Cardiac fibroblast (primary cell): ENCODE measurements around the gene CHMP2B.

ENCODE experiments used
- DNase-seq, 2 donors: peaks; one replicate each; pipeline versions ENCODE4 v3.0.0 to v3.0.0-alpha.2; 2010; ENCODE audit warnings: low read depth in 2 of 2
- H3K4me3 ChIP-seq, 2 donors: replicated peaks in 1 of 2; 1 replicate in 1 of 2; 2 replicates in 1 of 2; pipeline ENCODE4 v1.5.1; 2011; ENCODE audit warnings: low read depth in 2 of 2, low read length in 2 of 2, mild to moderate bottlenecking in 2 of 2, moderate library complexity in 1 of 2
- CTCF ChIP-seq: IDR thresholded peaks from one replicate; pipeline ENCODE4 v1.5.1; 2011; ENCODE audit warnings: low read depth, mild to moderate bottlenecking, low read length, inconsistent platforms

CHMP2B gene

GRCh38 chr3:87191641-87192040, 35.5 kb upstream of the CHMP2B start:
- no peak for TF ChIP-seq CTCF
- H3K4me3 ChIP-seq, result no peak overlapping the region
- peak in 1 of 2 donors; percentile 14 for DNase-seq

DNA sequence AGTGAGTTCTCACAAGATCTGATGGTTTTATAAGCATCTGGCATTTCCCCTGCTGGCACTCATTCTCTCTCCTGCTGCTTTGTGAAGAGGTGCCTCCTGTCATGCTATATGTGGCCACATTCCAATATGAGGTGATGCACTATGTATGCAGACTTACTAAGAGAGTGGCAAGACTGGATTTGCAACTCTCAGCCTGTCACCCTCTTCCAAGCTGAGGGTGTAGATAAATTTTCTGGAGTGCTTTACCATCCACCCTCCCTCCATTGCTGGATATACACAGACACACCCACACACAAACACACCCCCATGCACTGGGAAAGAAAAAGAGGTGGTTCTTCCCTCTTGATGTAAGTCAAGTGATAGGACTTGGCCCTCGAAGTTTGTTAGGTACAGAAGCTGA, 30.2 kb upstream of the CHMP2B start:
- no peak for TF ChIP-seq CTCF
- no peak for DNase-seq
- H3K4me3 ChIP-seq, result no peak overlapping the region

- no peak overlapping the region for H3K4me3 ChIP-seq
- no peak for DNase-seq
- no peak for TF ChIP-seq CTCF
These were observed 29.6 kb upstream of the CHMP2B start for GRCh38 chr3:87197531-87197930.

DNA sequence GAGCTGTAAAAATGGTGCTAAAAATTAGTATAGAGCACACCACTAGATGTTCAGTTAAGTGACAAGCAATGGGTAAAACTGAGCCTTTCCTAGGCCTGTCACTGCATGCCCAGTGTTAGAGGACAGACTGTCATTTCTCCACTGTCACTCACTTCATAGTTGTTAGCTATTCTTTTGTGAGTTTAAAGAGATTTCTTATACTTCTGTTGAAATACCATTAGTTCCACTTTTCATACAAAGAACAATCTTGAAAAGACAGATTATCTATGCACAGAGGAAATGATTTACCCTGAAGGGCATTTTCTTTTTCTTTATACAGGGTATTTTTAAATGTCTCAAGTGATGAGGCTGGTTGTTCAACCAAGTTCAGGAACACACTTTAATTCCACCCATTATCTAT, 28.3 kb upstream of the CHMP2B start:
- DNase-seq, result no peak
- TF ChIP-seq CTCF, result no peak
- no peak overlapping the region for H3K4me3 ChIP-seq

GRCh38 chr3:87199628-87200027, 27.5 kb upstream of the CHMP2B start:
- no peak overlapping the region for H3K4me3 ChIP-seq
- no peak for DNase-seq
- TF ChIP-seq CTCF, result no peak

- DNase-seq, result no peak
- no peak for TF ChIP-seq CTCF
- no peak overlapping the region for H3K4me3 ChIP-seq
These were observed 27.0 kb upstream of the CHMP2B start for GRCh38 chr3:87200060-87200647.

GRCh38 chr3:87201727-87202126, 25.4 kb upstream of the CHMP2B start:
- H3K4me3 ChIP-seq, result no peak overlapping the region
- DNase-seq, result no peak
- TF ChIP-seq CTCF, result no peak
